ENCODE results near the gene MAP2K3. TPM values are rescaled to one million over a fixed set of nuclear protein-coding genes. Genes with fewer than 3 reads are reported as not detected.

The MAP2K3 gene
- total RNA-seq, 2 donors from 2014 or later: 15.3 to 48.1 TPM

DNA sequence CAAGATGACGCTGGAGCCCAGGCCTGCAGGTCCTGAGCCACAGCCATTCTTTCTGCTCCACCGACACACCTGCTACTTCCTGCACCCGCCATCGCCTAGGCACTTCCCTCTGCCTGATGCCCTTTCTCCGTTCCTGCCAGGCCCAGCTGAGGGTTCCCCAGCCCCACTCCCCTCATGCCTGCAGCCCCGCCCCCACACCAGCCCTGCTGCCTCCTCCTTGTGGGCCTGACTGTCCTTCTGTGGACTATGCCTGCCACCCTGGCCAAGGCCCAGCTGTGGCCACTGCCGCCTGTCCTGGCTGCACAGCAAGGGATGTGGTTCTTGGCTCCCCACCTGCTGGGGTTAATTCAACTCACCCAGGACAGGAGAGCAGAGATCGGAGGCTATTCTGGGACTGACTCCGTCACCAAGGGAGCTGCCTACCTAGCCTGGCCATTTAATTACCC is 38.8 kb upstream of the MAP2K3 start:
- DNase-seq (no peak), ATAC-seq (no peak)
- no peak for TF ChIP-seq POLR2A (IDR thresholded peaks at IDR 0.05)
- TF ChIP-seq, protein P1, sequence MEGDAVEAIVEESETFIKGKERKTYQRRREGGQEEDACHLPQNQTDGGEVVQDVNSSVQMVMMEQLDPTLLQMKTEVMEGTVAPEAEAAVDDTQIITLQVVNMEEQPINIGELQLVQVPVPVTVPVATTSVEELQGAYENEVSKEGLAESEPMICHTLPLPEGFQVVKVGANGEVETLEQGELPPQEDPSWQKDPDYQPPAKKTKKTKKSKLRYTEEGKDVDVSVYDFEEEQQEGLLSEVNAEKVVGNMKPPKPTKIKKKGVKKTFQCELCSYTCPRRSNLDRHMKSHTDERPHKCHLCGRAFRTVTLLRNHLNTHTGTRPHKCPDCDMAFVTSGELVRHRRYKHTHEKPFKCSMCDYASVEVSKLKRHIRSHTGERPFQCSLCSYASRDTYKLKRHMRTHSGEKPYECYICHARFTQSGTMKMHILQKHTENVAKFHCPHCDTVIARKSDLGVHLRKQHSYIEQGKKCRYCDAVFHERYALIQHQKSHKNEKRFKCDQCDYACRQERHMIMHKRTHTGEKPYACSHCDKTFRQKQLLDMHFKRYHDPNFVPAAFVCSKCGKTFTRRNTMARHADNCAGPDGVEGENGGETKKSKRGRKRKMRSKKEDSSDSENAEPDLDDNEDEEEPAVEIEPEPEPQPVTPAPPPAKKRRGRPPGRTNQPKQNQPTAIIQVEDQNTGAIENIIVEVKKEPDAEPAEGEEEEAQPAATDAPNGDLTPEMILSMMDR (IDR thresholded peaks at IDR 0.05): no peak
- WGBS, 2 donors: 72 to 84% methylated on average over 7 to 9 of the region's 9 CpGs
- H3K4me3 ChIP-seq: no peak overlapping the region
- H3K27me3 ChIP-seq: no peaks in the 10 kb centered on the region
- intact Hi-C loops (cut with DNase I): no loop called here
- H3K36me3 ChIP-seq (replicated peaks in 1 of 2; ENCODE audit: insufficient read depth in 1 of 2, low read depth in 2 of 2): no peaks in the 10 kb centered on the region
- H3K27ac ChIP-seq: no peak overlapping the region
- H3K9me3 ChIP-seq: no peaks in the 10 kb centered on the region
- H3K4me1 ChIP-seq: no peaks in the 10 kb centered on the region

DNA sequence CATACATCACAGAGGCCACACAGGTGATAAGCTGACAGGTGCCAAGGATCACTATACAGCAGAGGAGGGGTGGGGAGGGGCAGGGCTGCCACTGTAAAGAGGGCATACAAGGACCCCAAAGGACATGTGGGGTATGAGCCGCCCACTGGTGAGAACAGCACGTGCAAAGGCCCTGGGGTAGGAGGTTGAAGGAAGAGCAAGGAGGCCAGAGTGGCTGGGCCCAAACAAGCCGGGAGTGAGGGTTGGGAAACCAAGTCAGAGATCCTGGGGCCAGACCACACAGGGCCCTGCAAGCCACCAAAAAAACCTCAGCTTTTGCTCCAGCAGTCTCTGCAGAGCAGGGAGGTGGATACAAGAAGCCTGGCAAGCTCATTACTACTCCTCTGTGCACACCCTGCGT is 37.8 kb upstream of the MAP2K3 start:
- WGBS, 2 donors: 94 to 95% methylated on average over 4 of the region's 4 CpGs
- intact Hi-C loops (cut with DNase I): no loop called here
- no peak overlapping the region for H3K27ac ChIP-seq
- no peak for TF ChIP-seq POLR2A (IDR thresholded peaks at IDR 0.05)
- TF ChIP-seq, protein P1 (IDR thresholded peaks at IDR 0.05): no peak
- H3K27me3 ChIP-seq: no peaks in the 10 kb centered on the region
- H3K4me1 ChIP-seq: peaks cover 6% of the 10 kb centered on the region
- DNase-seq: no peak
- H3K9me3 ChIP-seq: no peaks in the 10 kb centered on the region
- no peak overlapping the region for H3K4me3 ChIP-seq
- no peak for ATAC-seq
- no peaks in the 10 kb centered on the region for H3K36me3 ChIP-seq (replicated peaks in 1 of 2; ENCODE audit: insufficient read depth in 1 of 2, low read depth in 2 of 2)

DNA sequence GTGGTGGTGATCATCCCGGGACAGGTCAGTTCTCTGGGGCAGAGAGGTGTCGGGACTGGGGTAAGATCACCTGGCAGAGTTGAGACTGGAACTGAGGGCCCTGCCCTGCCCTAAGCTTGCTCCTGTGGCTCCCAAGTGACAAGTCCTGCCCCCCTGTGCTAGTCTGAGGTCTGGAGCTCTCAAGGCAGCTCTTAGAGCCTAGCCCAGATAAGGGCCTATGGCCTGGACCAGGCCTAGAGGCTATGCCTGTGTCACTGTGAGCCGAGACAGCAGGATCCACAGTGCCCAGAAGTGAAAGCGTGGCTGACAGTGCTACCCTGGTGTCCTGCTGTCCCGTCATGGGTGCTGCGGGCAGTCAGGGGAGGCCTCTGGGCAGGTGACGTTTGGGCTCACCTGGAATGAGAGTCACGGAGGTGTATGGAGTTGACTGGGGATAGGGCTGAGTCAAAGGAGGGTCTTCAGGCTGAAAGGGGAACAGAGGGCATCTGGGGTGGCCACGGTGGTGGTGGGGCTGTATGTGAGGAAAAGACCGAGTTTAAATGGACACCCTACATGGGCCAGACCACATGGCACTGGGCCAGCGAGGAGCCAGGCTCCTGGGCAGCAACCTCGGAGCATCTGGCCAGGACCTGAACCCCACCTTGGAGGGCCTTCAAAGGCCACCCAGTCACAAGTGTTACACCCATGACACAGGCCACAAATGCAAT is 36.8 kb upstream of the MAP2K3 start:
- Histone ChIP-seq H3K27ac (no peak overlapping the region), H3K4me3 (no peak overlapping the region), H3K27me3 (no peaks in the 10 kb centered on the region), H3K4me1 (peaks cover 15% of the 10 kb centered on the region), H3K9me3 (no peaks in the 10 kb centered on the region), H3K36me3 (replicated peaks in 1 of 2; ENCODE audit: insufficient read depth in 1 of 2, low read depth in 2 of 2) (no peaks in the 10 kb centered on the region)
- 76% methylated on average over 7 to 12 of the region's 12 CpGs for WGBS, 2 donors
- DNase-seq (no peak), ATAC-seq (no peak)
- intact Hi-C loops (cut with DNase I): no loop called here
- TF ChIP-seq, protein P1 (IDR thresholded peaks at IDR 0.05): no peak

DNA sequence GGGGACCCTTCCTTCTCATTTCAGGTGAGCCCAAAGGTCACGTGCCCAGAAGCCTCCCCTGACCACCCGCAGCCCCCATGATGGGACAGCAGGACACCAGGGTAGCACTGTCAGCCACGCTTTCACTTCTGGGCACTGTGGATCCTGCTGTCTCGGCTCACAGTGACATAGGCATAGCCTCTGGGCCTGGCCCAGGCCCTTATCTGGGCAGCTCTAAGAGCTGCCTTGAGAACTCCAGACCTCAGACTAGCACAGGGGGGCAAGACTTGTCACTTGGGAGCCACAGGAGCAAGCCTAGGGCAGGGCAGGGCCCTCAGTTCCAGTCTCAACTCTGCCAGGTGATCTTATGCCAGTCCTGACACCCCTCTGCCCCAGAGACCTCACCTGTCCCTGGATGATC is 36.0 kb upstream of the MAP2K3 start:
- intact Hi-C loops (cut with DNase I): no loop called here
- Histone ChIP-seq H3K27ac (no peak overlapping the region), H3K4me3 (no peak overlapping the region), H3K4me1 (peaks cover 15% of the 10 kb centered on the region), H3K27me3 (no peaks in the 10 kb centered on the region), H3K9me3 (no peaks in the 10 kb centered on the region), H3K36me3 (replicated peaks in 1 of 2; ENCODE audit: insufficient read depth in 1 of 2, low read depth in 2 of 2) (no peaks in the 10 kb centered on the region)
- DNase-seq (no peak), ATAC-seq (no peak)
- TF ChIP-seq POLR2A (IDR thresholded peaks at IDR 0.05): no peak
- TF ChIP-seq, protein P1 (IDR thresholded peaks at IDR 0.05): no peak
- WGBS, 2 donors: 72 to 87% methylated on average over 3 to 4 of the region's 4 CpGs
